Panc1 (cell line): ENCODE results near the gene DLGAP1. TPM values are rescaled to one million over a fixed set of nuclear protein-coding genes. Genes with fewer than 3 reads are reported as not detected.

Experiments used
- ATAC-seq: fragments of 200-7000 bp; cut with Tn5 transposase; 2 replicates; pipeline ENCODE4 v1.9.1; 2020; ENCODE audit warnings: mild to moderate bottlenecking, moderate library complexity
- BruUV-seq: library from RNA; stranded (reverse); fragments of 400-500 nt; replicated peaks from 2 replicates; lab custom pipeline; 2021; lab: Mats Ljungman, UMichigan
- CTCF ChIA-PET: fragments of 300-600 bp; sonication (Branson Sonifier 250); formaldehyde crosslinking; loops from one replicate; lab custom pipeline; 2022; ENCODE audit warnings: antibody characterized with exemption; lab: Charles Lee
- POLR2A ChIA-PET: fragments of 300-600 bp; sonication (Branson Sonifier 250); formaldehyde crosslinking; loops from one replicate; lab custom pipeline; 2022; ENCODE audit warnings: antibody characterized with exemption; lab: Charles Lee
- DNase-seq: peaks from one replicate; pipeline ENCODE4 v3.0.0-alpha.2; 2010; ENCODE audit warnings: low read depth, low spot score
- H3K27ac ChIP-seq: 2 replicates; pipeline ENCODE4 v1.5.1; 2011; ENCODE audit warnings: mild to moderate bottlenecking, low read length, inconsistent platforms
- H3K27me3 ChIP-seq: fragments of 200-500 bp; sonication (Bioruptor generic); 2 replicates; pipeline ENCODE4 v1.6.0; 2014; ENCODE audit warnings: low read length, inconsistent platforms; ENCODE audit not compliant: control insufficient read depth, insufficient read depth
- H3K36me3 ChIP-seq: fragments of 200-500 bp; sonication (Bioruptor generic); 2 replicates; pipeline ENCODE4 v1.5.1; 2014; ENCODE audit warnings: inconsistent platforms, mild to moderate bottlenecking, low read length, moderate library complexity; ENCODE audit not compliant: control insufficient read depth, insufficient read depth
- H3K4me1 ChIP-seq: 2 replicates; pipeline ENCODE4 v1.5.1; 2011; ENCODE audit warnings: inconsistent platforms, mild to moderate bottlenecking, low read length, moderate library complexity; ENCODE audit not compliant: control insufficient read depth, insufficient read depth
- H3K4me3 ChIP-seq, 2 experiments: 2 replicates each; pipeline ENCODE4 v1.5.1; 2011 to 2012; ENCODE audit warnings: low read depth in 2 of 2, low read length in 2 of 2, mild to moderate bottlenecking in 2 of 2, inconsistent platforms in 1 of 2, moderate library complexity in 1 of 2
- H3K9me3 ChIP-seq: fragments of 200-500 bp; sonication (Bioruptor generic); 2 replicates; pipeline ENCODE4 v1.5.1; 2014; ENCODE audit warnings: low read depth, mild to moderate bottlenecking, inconsistent platforms, low read length, moderate library complexity; ENCODE audit not compliant: control insufficient read depth, insufficient read depth
- POLR2AphosphoS5 ChIP-seq: IDR thresholded peaks from 2 replicates; pipeline ENCODE4 v1.6.1; 2012; ENCODE audit warnings: mild to moderate bottlenecking, low read depth, low read length, moderate library complexity
- REST ChIP-seq, 2 experiments: IDR thresholded peaks; 2 replicates each; pipeline ENCODE4 v1.6.1; 2011 to 2012; ENCODE audit warnings: low read depth in 2 of 2, control low read depth in 1 of 2, low read length in 1 of 2, mild to moderate bottlenecking in 1 of 2, moderate library complexity in 1 of 2; ENCODE audit not compliant: insufficient read depth in 1 of 2
- SIN3A ChIP-seq: IDR thresholded peaks from 2 replicates; pipeline ENCODE4 v1.6.1; 2012; ENCODE audit warnings: low read depth, mild to moderate bottlenecking, low read length, moderate library complexity, borderline replicate concordance; ENCODE audit not compliant: insufficient read depth
- TCF7L2 ChIP-seq: IDR thresholded peaks from 2 replicates; pipeline ENCODE4 v1.6.1; 2011; ENCODE audit warnings: mild to moderate bottlenecking, low read depth, low read length, inconsistent platforms
- in situ Hi-C: cut with HindIII; loops from 2 replicates; pipeline ENCODE4 v1.10.0; 2016; ENCODE audit warnings: low sequenced_read_pairs, low pct_unique_long_range_greater_than_20kb
- intact Hi-C: fragments of 100-400 bp; cut with micrococcal nuclease; formaldehyde crosslinking; loops from one replicate; pipeline ENCODE4 v1.10.0; 2022; ENCODE audit not compliant: unreplicated experiment
- total RNA-seq: library from RNA; stranded (reverse); gene quantifications from one replicate; pipeline ENCODE4 v1.2.1, GENCODE V29; 2021; ENCODE audit not compliant: unreplicated experiment
- TF ChIP-seq, protein P1 (sequence below): fragments of 450-650 bp; IDR thresholded peaks from 2 replicates; pipeline ENCODE4 v1.5.1; 2017; ENCODE audit warnings: mild to moderate bottlenecking

Gene DLGAP1
- total RNA-seq, 1 experiment from 2014 or later = 1.8 TPM

DNA sequence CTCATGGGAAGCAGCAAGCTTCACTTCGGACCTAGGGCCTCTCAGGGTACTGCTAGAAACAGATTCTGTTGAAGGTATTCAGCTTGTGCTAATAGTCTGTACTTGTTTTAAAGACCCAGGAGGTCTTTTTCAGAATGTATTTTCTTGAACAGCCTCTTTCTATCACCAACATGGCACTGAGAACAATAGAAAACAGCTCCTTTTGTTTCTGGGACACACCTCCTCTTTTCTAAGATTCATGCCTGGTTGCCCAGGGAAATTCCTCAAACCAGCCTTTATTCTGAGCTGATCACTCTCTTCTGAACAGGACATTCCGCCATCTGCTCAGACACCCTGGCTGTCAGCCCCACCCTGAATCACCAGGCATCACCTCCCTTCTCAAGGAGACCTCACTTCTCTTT, 615.5 kb downstream of the DLGAP1 start:
- H3K36me3 ChIP-seq = no peaks in the 10 kb centered on the region
- H3K4me1 ChIP-seq = no peaks in the 10 kb centered on the region
- ChIA-PET POLR2A (no interaction called here), CTCF (no interaction called here)
- no TSS peak for BruUV-seq
- TF ChIP-seq POLR2AphosphoS5 = no peak
- TF ChIP-seq, protein P1, sequence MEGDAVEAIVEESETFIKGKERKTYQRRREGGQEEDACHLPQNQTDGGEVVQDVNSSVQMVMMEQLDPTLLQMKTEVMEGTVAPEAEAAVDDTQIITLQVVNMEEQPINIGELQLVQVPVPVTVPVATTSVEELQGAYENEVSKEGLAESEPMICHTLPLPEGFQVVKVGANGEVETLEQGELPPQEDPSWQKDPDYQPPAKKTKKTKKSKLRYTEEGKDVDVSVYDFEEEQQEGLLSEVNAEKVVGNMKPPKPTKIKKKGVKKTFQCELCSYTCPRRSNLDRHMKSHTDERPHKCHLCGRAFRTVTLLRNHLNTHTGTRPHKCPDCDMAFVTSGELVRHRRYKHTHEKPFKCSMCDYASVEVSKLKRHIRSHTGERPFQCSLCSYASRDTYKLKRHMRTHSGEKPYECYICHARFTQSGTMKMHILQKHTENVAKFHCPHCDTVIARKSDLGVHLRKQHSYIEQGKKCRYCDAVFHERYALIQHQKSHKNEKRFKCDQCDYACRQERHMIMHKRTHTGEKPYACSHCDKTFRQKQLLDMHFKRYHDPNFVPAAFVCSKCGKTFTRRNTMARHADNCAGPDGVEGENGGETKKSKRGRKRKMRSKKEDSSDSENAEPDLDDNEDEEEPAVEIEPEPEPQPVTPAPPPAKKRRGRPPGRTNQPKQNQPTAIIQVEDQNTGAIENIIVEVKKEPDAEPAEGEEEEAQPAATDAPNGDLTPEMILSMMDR = no peak
- intact Hi-C loops = no loop called here
- no peak overlapping the region for H3K4me3 ChIP-seq
- in situ Hi-C loops = no loop called here
- DNase-seq (no peak), ATAC-seq (no peak)
- no peak overlapping the region for H3K27ac ChIP-seq
- no peaks in the 10 kb centered on the region for H3K27me3 ChIP-seq
- no peaks in the 10 kb centered on the region for H3K9me3 ChIP-seq

DNA sequence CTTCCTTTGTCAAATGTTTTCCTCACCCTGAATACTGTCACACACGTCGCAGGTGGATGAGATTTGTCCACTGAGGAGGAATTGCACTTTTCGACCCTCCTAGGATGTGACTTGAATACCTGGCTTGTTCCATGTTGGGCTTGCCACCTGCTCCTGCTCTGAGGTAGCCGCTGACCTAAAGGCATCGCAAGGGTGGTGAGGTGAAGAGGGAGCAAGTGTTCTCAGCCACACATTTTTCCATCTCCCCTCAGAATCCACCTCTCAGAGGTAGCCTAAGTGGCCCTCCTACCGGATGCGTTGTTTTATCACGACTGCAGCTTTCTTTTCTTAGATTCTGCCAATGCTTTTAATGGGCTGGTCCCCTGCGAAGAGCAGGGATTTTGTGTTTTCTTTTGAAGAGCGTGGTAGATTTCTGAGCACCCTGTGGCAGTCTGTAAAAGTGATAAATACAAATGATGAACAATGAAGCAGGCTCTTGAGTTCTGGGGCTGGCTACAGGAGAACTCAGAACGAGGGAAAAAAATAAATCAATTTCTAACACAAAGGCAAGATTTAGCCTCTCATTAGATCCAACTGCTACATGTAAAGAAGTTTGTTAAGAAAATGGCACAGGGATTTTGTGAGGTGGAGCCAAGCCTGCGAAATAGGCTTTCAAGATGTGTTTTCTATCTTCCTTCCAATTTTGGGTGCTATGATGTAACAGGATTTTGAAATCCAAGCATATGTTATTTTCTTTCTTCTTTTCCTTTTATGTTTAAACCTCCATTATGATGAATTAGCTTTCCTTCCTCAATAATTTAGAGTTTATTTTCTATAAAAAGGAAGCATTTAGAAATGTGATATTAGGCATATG, 618.4 kb downstream of the DLGAP1 start:
- ChIA-PET CTCF (no interaction called here), POLR2A (interaction anchor here (0.6 kb wide), 1 partner anchor 103 kb away, joined by 3 read pairs; no protein-coding TSS in a partner anchor)
- H3K36me3 ChIP-seq = no peaks in the 10 kb centered on the region
- intact Hi-C loops (no loop called here), in situ Hi-C loops (no loop called here)
- H3K27me3 ChIP-seq = no peaks in the 10 kb centered on the region
- H3K9me3 ChIP-seq = no peaks in the 10 kb centered on the region
- TF ChIP-seq TCF7L2 (no peak), SIN3A (no peak)
- BruUV-seq = no TSS peak
- H3K4me3 ChIP-seq = no peak overlapping the region
- no peak overlapping the region for H3K27ac ChIP-seq
- no peak for ATAC-seq
- no peaks in the 10 kb centered on the region for H3K4me1 ChIP-seq
- DNase-seq = no peak

- TF ChIP-seq REST (IDR thresholded peaks at IDR 0.05; ENCODE audit: insufficient read depth in 1 of 2, low read depth in 2 of 2, low read length in 1 of 2) = no peak
- TF ChIP-seq POLR2AphosphoS5 = no peak
- TF ChIP-seq, protein P1 = no peak
- no peak for TF ChIP-seq TCF7L2
- TF ChIP-seq SIN3A = no peak
- in situ Hi-C loops = no loop called here
- no peaks in the 10 kb centered on the region for H3K9me3 ChIP-seq
- no peaks in the 10 kb centered on the region for H3K4me1 ChIP-seq
- H3K36me3 ChIP-seq = no peaks in the 10 kb centered on the region
- H3K27me3 ChIP-seq = no peaks in the 10 kb centered on the region
- no peak for ATAC-seq
- POLR2A ChIA-PET = no interaction called here
- intact Hi-C loops = no loop called here
- DNase-seq = no peak
- no peak overlapping the region for H3K27ac ChIP-seq
- CTCF ChIA-PET = no interaction called here
- no TSS peak for BruUV-seq
- no peak overlapping the region for H3K4me3 ChIP-seq
Observed at GRCh38 chr18:3832025-3832638, 623.0 kb downstream of the DLGAP1 start.
